ENCODE results near the gene NEK6.

The NEK6 gene

GRCh38 chr9:124369231-124369797, 111.6 kb downstream of the NEK6 start (continued):
- TF ChIP-seq, protein P1, sequence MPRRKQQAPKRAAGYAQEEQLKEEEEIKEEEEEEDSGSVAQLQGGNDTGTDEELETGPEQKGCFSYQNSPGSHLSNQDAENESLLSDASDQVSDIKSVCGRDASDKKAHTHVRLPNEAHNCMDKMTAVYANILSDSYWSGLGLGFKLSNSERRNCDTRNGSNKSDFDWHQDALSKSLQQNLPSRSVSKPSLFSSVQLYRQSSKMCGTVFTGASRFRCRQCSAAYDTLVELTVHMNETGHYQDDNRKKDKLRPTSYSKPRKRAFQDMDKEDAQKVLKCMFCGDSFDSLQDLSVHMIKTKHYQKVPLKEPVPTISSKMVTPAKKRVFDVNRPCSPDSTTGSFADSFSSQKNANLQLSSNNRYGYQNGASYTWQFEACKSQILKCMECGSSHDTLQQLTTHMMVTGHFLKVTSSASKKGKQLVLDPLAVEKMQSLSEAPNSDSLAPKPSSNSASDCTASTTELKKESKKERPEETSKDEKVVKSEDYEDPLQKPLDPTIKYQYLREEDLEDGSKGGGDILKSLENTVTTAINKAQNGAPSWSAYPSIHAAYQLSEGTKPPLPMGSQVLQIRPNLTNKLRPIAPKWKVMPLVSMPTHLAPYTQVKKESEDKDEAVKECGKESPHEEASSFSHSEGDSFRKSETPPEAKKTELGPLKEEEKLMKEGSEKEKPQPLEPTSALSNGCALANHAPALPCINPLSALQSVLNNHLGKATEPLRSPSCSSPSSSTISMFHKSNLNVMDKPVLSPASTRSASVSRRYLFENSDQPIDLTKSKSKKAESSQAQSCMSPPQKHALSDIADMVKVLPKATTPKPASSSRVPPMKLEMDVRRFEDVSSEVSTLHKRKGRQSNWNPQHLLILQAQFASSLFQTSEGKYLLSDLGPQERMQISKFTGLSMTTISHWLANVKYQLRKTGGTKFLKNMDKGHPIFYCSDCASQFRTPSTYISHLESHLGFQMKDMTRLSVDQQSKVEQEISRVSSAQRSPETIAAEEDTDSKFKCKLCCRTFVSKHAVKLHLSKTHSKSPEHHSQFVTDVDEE (CRISPR knock-in tag; IDR thresholded peaks at IDR 0.05) = no peak
- TF ChIP-seq, protein P2, sequence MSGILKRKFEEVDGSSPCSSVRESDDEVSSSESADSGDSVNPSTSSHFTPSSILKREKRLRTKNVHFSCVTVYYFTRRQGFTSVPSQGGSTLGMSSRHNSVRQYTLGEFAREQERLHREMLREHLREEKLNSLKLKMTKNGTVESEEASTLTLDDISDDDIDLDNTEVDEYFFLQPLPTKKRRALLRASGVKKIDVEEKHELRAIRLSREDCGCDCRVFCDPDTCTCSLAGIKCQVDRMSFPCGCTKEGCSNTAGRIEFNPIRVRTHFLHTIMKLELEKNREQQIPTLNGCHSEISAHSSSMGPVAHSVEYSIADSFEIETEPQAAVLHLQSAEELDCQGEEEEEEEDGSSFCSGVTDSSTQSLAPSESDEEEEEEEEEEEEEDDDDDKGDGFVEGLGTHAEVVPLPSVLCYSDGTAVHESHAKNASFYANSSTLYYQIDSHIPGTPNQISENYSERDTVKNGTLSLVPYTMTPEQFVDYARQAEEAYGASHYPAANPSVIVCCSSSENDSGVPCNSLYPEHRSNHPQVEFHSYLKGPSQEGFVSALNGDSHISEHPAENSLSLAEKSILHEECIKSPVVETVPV (CRISPR knock-in tag; IDR thresholded peaks at IDR 0.05) = no peak
- TF ChIP-seq ZC3H10 (CRISPR knock-in tag; IDR thresholded peaks at IDR 0.05) (no peak), ESRRG (CRISPR knock-in tag; IDR thresholded peaks at IDR 0.05) (no peak), ZNF565 (CRISPR knock-in tag; conservative IDR thresholded peaks at IDR 0.05; ENCODE audit: low read depth) (no peak), ZNF70 (CRISPR knock-in tag; IDR thresholded peaks at IDR 0.05) (no peak), TOX (CRISPR knock-in tag; IDR thresholded peaks at IDR 0.05; ENCODE audit: borderline replicate concordance) (no peak), ZFP30 (CRISPR knock-in tag; IDR thresholded peaks at IDR 0.05) (no peak), ZFP3 (CRISPR knock-in tag; IDR thresholded peaks at IDR 0.05) (no peak), CSDC2 (CRISPR knock-in tag; IDR thresholded peaks at IDR 0.05) (no peak)
- TF ChIP-seq, protein P3, sequence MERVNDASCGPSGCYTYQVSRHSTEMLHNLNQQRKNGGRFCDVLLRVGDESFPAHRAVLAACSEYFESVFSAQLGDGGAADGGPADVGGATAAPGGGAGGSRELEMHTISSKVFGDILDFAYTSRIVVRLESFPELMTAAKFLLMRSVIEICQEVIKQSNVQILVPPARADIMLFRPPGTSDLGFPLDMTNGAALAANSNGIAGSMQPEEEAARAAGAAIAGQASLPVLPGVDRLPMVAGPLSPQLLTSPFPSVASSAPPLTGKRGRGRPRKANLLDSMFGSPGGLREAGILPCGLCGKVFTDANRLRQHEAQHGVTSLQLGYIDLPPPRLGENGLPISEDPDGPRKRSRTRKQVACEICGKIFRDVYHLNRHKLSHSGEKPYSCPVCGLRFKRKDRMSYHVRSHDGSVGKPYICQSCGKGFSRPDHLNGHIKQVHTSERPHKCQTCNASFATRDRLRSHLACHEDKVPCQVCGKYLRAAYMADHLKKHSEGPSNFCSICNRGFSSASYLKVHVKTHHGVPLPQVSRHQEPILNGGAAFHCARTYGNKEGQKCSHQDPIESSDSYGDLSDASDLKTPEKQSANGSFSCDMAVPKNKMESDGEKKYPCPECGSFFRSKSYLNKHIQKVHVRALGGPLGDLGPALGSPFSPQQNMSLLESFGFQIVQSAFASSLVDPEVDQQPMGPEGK (CRISPR knock-in tag; IDR thresholded peaks at IDR 0.05; ENCODE audit: borderline replicate concordance) = no peak

- ATAC-seq = no peak
- no peak for TF ChIP-seq OSR1 (CRISPR knock-in tag; IDR thresholded peaks at IDR 0.05)
- no peak for TF ChIP-seq CSDC2 (CRISPR knock-in tag; IDR thresholded peaks at IDR 0.05)
- no peak for TF ChIP-seq PPARA (CRISPR knock-in tag; IDR thresholded peaks at IDR 0.05; ENCODE audit: borderline replicate concordance)
- no peak for TF ChIP-seq ESRRG (CRISPR knock-in tag; IDR thresholded peaks at IDR 0.05)
- no peak for TF ChIP-seq ZC3H10 (CRISPR knock-in tag; IDR thresholded peaks at IDR 0.05)
- TF ChIP-seq, protein P4, sequence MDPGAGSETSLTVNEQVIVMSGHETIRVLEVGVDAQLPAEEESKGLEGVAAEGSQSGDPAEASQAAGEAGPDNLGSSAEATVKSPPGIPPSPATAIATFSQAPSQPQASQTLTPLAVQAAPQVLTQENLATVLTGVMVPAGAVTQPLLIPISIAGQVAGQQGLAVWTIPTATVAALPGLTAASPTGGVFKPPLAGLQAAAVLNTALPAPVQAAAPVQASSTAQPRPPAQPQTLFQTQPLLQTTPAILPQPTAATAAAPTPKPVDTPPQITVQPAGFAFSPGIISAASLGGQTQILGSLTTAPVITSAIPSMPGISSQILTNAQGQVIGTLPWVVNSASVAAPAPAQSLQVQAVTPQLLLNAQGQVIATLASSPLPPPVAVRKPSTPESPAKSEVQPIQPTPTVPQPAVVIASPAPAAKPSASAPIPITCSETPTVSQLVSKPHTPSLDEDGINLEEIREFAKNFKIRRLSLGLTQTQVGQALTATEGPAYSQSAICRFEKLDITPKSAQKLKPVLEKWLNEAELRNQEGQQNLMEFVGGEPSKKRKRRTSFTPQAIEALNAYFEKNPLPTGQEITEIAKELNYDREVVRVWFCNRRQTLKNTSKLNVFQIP (CRISPR knock-in tag; IDR thresholded peaks at IDR 0.05; ENCODE audit: borderline replicate concordance, low read depth) = no peak
- no peak for TF ChIP-seq BACH2 (CRISPR knock-in tag; IDR thresholded peaks at IDR 0.05; ENCODE audit: borderline replicate concordance)
- no peak for TF ChIP-seq ZFP30 (CRISPR knock-in tag; IDR thresholded peaks at IDR 0.05)
These were observed 113.3 kb downstream of the NEK6 start for GRCh38 chr9:124370896-124371582.

- ATAC-seq = no peak
- TF ChIP-seq ESRRG (CRISPR knock-in tag; IDR thresholded peaks at IDR 0.05) (no peak), ZNF565 (CRISPR knock-in tag; conservative IDR thresholded peaks at IDR 0.05; ENCODE audit: low read depth) (no peak), ZNF70 (CRISPR knock-in tag; IDR thresholded peaks at IDR 0.05) (no peak), ZNF8 (CRISPR knock-in tag; IDR thresholded peaks at IDR 0.05) (no peak), TCF4 (CRISPR knock-in tag; IDR thresholded peaks at IDR 0.05; ENCODE audit: borderline replicate concordance) (no peak), ZFP3 (CRISPR knock-in tag; IDR thresholded peaks at IDR 0.05) (no peak), PPARA (CRISPR knock-in tag; IDR thresholded peaks at IDR 0.05; ENCODE audit: borderline replicate concordance) (no peak), ZC3H10 (CRISPR knock-in tag; IDR thresholded peaks at IDR 0.05) (no peak), CSDC2 (CRISPR knock-in tag; IDR thresholded peaks at IDR 0.05) (no peak), SNAI2 (CRISPR knock-in tag; IDR thresholded peaks at IDR 0.05) (no peak)
- TF ChIP-seq, protein P2 (CRISPR knock-in tag; IDR thresholded peaks at IDR 0.05) = no peak
- TF ChIP-seq, protein P5, sequence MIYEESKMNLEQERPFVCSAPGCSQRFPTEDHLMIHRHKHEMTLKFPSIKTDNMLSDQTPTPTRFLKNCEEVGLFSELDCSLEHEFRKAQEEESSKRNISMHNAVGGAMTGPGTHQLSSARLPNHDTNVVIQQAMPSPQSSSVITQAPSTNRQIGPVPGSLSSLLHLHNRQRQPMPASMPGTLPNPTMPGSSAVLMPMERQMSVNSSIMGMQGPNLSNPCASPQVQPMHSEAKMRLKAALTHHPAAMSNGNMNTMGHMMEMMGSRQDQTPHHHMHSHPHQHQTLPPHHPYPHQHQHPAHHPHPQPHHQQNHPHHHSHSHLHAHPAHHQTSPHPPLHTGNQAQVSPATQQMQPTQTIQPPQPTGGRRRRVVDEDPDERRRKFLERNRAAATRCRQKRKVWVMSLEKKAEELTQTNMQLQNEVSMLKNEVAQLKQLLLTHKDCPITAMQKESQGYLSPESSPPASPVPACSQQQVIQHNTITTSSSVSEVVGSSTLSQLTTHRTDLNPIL (CRISPR knock-in tag; IDR thresholded peaks at IDR 0.05; ENCODE audit: low read depth) = no peak
- TF ChIP-seq, protein P1 (CRISPR knock-in tag; IDR thresholded peaks at IDR 0.05) = no peak
- TF ChIP-seq, protein P4 (CRISPR knock-in tag; IDR thresholded peaks at IDR 0.05; ENCODE audit: borderline replicate concordance, low read depth) = no peak
These were observed 114.3 kb downstream of the NEK6 start for GRCh38 chr9:124372038-124372437.

Data from SK-N-SH treated with all-trans-retinoic acid at 6 μM for 48 hours (cell line).